OCI-LY7 (cell line): ENCODE data around the gene GPR78.

Experiments
- EZH2phosphoT487 ChIP-seq: fragments of 200-600 bp; sonication (generic); IDR thresholded peaks from 2 replicates; pipeline ENCODE4 v1.6.1; 2018; ENCODE audit warnings: low read depth, borderline replicate concordance, mild to moderate bottlenecking, mixed run types, antibody characterized with exemption, low read length, moderate library complexity, mixed read lengths
- TF ChIP-seq, protein P1 (sequence below): fragments of 200-600 bp; sonication (generic); conservative IDR thresholded peaks from 2 replicates; pipeline ENCODE4 v1.5.1; 2014; ENCODE audit warnings: mild to moderate bottlenecking, antibody characterized with exemption, low read length, moderate library complexity, mixed read lengths

DNA sequence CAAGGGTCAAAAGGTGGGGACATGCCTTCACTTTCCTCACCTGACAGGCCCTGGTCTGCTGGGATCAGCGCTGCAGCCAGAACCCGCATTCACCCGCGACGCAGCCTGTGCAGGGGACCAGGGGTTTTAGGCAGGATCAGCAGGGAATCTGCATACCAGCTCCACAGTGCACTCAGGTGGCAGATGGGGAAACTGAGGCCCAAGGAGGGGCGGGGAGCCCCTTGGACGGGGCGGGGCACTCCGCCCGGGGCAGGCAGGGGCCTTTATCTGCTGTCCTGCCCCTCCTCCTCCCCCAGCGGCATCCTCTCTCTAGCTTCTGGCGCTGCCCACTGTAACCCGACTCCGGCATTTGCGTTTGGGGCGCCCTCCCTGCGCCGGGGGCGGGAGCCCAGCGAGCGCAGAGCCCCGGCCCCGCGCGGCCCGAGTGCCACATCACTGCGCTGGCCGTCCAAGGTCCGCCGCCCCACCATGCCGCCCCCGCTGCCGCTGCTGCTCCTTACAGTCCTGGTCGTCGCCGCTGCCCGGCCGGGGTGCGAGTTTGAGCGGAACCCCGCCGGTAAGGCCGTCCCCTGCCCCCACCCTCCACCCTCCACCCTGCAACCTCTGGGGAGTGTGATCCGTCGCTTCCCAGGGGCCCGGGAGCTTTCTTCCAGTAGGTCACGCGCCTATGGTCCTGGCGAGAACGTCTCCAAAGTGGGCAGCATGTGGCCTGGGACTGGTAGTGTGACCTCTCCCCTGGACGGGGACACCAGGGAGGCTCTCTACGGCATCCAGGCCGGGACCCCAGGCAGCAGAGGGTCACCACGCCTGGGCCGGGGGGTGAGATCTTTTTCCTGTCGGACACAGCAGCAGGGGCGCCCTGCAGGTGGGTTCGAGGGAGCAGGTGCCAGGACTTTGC, 12.4 kb downstream of the GPR78 start, which contains the start of gene CPZ:
- TF ChIP-seq, protein P1, sequence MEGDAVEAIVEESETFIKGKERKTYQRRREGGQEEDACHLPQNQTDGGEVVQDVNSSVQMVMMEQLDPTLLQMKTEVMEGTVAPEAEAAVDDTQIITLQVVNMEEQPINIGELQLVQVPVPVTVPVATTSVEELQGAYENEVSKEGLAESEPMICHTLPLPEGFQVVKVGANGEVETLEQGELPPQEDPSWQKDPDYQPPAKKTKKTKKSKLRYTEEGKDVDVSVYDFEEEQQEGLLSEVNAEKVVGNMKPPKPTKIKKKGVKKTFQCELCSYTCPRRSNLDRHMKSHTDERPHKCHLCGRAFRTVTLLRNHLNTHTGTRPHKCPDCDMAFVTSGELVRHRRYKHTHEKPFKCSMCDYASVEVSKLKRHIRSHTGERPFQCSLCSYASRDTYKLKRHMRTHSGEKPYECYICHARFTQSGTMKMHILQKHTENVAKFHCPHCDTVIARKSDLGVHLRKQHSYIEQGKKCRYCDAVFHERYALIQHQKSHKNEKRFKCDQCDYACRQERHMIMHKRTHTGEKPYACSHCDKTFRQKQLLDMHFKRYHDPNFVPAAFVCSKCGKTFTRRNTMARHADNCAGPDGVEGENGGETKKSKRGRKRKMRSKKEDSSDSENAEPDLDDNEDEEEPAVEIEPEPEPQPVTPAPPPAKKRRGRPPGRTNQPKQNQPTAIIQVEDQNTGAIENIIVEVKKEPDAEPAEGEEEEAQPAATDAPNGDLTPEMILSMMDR = no peak
- no peak for TF ChIP-seq EZH2phosphoT487
